ENCODE results near the gene ARID5A.
"Not testable (repeated sequence)": the region's sequence is repeated elsewhere in the genome, so short reads cannot be mapped to it uniquely, and the experiment has no call there.

Gene ARID5A

GRCh38 chr2:96536445-96537065, at the start of gene ARID5A:
ARID5A (plus strand) TSS chr2:96536752; CDS start chr2:96536827, 75 bp downstream.
- DNase-seq (ENCODE audit: low read depth): peak; percentile 89

- no peak for DNase-seq (ENCODE audit: low read depth)
These were observed 47.3 kb upstream of the ARID5A start for GRCh38 chr2:96489261-96489660.

- no peak for DNase-seq (ENCODE audit: low read depth)
These were observed 46.9 kb upstream of the ARID5A start for GRCh38 chr2:96489663-96490062.

- DNase-seq (ENCODE audit: low read depth): no peak
These were observed 44.6 kb upstream of the ARID5A start for GRCh38 chr2:96491860-96492497.

- no peak for DNase-seq (ENCODE audit: low read depth)
These were observed 43.5 kb upstream of the ARID5A start for GRCh38 chr2:96493072-96493471.

- DNase-seq (ENCODE audit: low read depth): no peak
These were observed 42.4 kb upstream of the ARID5A start for GRCh38 chr2:96494188-96494587.

GRCh38 chr2:96495982-96496629, 40.4 kb upstream of the ARID5A start:
- no peak for DNase-seq (ENCODE audit: low read depth)

GRCh38 chr2:96498021-96498431, 38.5 kb upstream of the ARID5A start:
- DNase-seq (ENCODE audit: low read depth): no peak

- not testable (repeated sequence) for DNase-seq (ENCODE audit: low read depth)
These were observed 37.9 kb upstream of the ARID5A start for GRCh38 chr2:96498611-96499010.

- DNase-seq (ENCODE audit: low read depth): no peak
These were observed 37.2 kb upstream of the ARID5A start for GRCh38 chr2:96499061-96499960.

- no peak for DNase-seq (ENCODE audit: low read depth)
These were observed 36.0 kb upstream of the ARID5A start for GRCh38 chr2:96500385-96501066.

- DNase-seq (ENCODE audit: low read depth): no peak
These were observed 35.1 kb upstream of the ARID5A start for GRCh38 chr2:96501471-96501874.

GRCh38 chr2:96501886-96502810, 34.4 kb upstream of the ARID5A start:
- no peak for DNase-seq (ENCODE audit: low read depth)

GRCh38 chr2:96502891-96503636, 33.5 kb upstream of the ARID5A start:
- DNase-seq (ENCODE audit: low read depth): no peak

- DNase-seq (ENCODE audit: low read depth): no peak
These were observed 32.8 kb upstream of the ARID5A start for GRCh38 chr2:96503637-96504243.

- peak; percentile 60 for DNase-seq (ENCODE audit: low read depth)
These were observed 31.2 kb upstream of the ARID5A start, which contains the start of gene NEURL3 for GRCh38 chr2:96505231-96505889. NEURL3 (minus strand) TSS chr2:96505357; CDS start chr2:96505286, 71 bp downstream.

GRCh38 chr2:96506016-96506906, 30.3 kb upstream of the ARID5A start:
- DNase-seq (ENCODE audit: low read depth): no peak

- no peak for DNase-seq (ENCODE audit: low read depth)
These were observed 29.7 kb upstream of the ARID5A start for GRCh38 chr2:96506907-96507240.
